H1 (cell line): ENCODE results near the gene GULP1. TPM values are rescaled to one million over a fixed set of nuclear protein-coding genes. Genes with fewer than 3 reads are reported as not detected.

Experiments used
- NANOG ChIP-seq: IDR thresholded peaks from 2 replicates; pipeline ENCODE4 v1.6.1; 2011; ENCODE audit warnings: low read length, low read depth, mild to moderate bottlenecking, inconsistent platforms; ENCODE audit not compliant: insufficient read depth, poor library complexity, severe bottlenecking
- polyA plus RNA-seq, 7 experiments: library from polyadenylated mRNA; depleted of rRNA in 3 of 7; stranded (reverse) in 5 of 7; unstranded in 2 of 7; fragments of >200 nt in 5 of 7; fragments of 200-250 nt in 2 of 7; gene quantifications; 1 replicate in 5 of 7; 2 replicates in 1 of 7; 4 replicates in 1 of 7; pipeline versions ENCODE4 v1.2.1 to v1.2.3, GENCODE V29; 2011 to 2013; ENCODE audit warnings: missing spikeins in 2 of 7, mixed read lengths in 2 of 7
- total RNA-seq: library from RNA; stranded (reverse); fragmentation: NEBNext Ultra II Directional; extraction: Animal tissue kit (Norgen Biotek cat#: 25700); gene quantifications from 2 replicates; pipeline ENCODE4 v1.2.1, GENCODE V29; 2021
- TF ChIP-seq, protein P1 (sequence below): IDR thresholded peaks from 2 replicates; pipeline ENCODE4 v1.6.1; 2012; ENCODE audit warnings: low read length, inconsistent platforms

Gene GULP1
- total and polyA plus RNA-seq, 2 of the 8 experiments (the other 6 are each of a cell fraction or from before 2014, with no cell fraction given), result 69.7 to 139 TPM

DNA sequence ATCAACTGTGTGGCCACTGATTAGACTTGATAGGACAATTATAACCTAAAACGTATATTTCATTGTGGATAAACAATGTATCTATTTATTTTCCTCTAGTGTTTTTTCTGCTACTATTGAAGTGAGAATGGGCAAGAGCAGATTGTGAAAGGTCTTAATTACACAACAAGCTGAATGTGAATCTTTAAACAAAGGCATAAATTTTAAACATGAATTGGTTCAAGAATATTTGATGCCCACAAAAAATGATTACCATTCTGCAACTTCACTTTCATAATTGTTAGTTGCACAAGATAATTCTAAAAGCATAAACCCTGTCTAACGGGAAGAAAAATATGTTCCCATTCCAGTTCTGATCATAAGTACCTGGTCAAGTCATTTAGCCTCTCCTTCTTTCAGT is 285.6 kb downstream of the GULP1 start (continued):
- TF ChIP-seq NANOG, result no peak
- TF ChIP-seq, protein P1, sequence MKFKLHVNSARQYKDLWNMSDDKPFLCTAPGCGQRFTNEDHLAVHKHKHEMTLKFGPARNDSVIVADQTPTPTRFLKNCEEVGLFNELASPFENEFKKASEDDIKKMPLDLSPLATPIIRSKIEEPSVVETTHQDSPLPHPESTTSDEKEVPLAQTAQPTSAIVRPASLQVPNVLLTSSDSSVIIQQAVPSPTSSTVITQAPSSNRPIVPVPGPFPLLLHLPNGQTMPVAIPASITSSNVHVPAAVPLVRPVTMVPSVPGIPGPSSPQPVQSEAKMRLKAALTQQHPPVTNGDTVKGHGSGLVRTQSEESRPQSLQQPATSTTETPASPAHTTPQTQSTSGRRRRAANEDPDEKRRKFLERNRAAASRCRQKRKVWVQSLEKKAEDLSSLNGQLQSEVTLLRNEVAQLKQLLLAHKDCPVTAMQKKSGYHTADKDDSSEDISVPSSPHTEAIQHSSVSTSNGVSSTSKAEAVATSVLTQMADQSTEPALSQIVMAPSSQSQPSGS, result no peak
